RPMI7951 (cell line): ENCODE results near the gene STAT5B. TPM values are rescaled to one million over a fixed set of nuclear protein-coding genes. Genes with fewer than 3 reads are reported as not detected.
"Not testable (repeated sequence)": the region's sequence is repeated elsewhere in the genome, so short reads cannot be mapped to it uniquely, and the experiment has no call there.

Source experiments
- DNase-seq: peaks from one replicate; pipeline ENCODE4 v3.0.0-alpha.2; 2012; ENCODE audit warnings: low read depth
- total RNA-seq: library from RNA; depleted of rRNA; stranded (reverse); fragments of >200 nt; shearing (Covaris generic); gene quantifications from 2 replicates; pipeline ENCODE4 v1.2.3, GENCODE V29; 2014

STAT5B gene
- total RNA-seq, 1 experiment from 2014 or later = 11.2 TPM

DNA sequence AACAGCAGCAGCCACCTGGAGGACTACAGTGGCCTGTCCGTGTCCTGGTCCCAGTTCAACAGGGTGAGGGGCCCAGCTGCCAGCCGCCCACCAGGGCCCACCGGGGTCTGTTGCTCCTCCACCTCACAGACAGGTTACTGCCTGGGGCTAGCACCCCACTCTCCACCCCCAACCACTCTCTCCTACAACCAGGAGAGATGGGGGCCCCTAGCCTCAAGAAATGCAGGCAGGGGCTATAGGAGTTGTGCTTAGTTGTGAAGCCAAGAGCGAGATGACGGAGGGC is 30.1 kb upstream of the STAT5B start:
- DNase-seq = no peak

DNA sequence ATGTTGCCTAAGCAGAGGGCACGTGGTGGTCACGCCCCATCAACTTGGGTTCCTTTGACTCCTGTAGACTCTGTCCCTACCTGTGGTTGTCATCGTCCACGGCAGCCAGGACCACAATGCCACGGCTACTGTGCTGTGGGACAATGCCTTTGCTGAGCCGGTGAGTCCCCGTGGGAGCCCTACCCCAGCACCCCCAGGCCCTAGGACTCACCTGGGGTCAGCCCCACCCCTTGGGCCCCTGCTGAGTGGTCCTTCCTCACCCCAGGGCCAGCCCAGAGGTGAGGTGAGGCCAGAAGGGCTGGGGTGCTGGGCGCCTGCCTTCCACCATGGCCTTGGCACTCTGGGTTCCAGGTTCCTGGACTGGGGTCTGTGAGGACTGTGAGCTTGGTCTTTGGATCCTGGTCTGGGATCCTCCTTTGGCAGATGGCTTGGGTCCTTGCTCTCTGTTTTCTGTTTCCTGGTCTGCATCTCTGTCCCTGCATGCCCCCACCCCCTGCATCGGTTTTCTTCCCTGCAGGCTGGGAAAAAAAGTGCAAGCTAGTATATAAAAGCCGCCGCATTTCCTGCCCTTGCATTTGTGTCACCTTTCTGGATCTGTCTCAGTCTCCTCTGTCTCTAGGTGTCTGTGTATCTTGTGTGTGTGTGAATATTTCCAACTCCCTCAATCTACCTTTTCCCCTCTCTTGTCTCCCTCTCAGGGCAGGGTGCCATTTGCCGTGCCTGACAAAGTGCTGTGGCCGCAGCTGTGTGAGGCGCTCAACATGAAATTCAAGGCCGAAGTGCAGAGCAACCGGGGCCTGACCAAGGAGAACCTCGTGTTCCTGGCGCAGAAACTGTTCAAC is 29.6 kb upstream of the STAT5B start:
- no peak for DNase-seq

DNA sequence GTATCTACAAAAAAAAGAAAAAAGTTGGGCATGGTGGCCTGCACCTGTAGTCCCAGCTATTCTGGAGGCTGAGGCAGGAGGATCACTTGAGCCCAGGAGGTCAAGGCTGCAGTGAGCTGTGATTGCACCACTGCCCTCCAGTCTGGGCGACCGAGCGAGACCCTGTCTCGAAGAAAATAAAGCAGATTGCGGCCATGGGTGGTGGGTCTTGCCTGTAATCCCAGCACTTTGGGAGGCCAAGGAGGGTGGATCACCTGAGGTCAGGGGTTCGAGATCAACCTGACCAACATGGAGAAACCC is 28.8 kb upstream of the STAT5B start:
- DNase-seq = not testable (repeated sequence)

DNA sequence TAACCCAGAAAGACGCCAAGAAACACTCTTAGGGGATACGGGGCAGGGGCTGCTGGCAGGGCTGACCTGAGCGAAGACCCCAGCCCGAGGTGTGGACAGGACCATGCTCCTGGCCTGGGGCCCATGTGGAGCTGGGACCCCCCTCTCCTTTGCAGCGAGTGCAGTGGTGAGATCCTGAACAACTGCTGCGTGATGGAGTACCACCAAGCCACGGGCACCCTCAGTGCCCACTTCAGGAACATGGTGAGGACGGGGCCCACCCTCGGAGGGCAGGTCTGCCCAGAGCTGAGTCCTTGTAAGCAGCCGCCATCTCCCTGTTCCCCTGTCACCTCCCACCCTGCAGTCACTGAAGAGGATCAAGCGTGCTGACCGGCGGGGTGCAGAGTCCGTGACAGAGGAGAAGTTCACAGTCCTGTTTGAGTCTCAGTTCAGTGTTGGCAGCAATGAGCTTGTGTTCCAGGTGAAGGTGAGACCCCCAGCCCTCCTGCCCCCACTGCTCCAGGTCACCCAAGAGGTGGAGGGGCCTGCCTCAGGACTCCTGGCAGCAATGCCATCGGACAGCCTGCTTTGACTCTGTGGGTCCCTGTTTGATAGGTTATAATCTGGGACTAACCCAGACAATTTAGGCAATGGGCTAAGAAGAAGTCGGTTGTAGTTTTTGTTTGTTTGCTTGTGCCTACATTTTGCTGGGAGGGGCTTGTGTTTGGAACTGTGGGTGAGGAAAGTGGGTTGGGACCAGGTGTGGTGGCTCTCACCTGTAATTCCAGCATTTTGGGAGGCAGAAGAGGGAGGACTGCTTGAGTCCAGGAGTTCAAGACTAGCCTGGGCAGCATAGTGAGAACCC is 28.2 kb upstream of the STAT5B start:
- DNase-seq = no peak

DNA sequence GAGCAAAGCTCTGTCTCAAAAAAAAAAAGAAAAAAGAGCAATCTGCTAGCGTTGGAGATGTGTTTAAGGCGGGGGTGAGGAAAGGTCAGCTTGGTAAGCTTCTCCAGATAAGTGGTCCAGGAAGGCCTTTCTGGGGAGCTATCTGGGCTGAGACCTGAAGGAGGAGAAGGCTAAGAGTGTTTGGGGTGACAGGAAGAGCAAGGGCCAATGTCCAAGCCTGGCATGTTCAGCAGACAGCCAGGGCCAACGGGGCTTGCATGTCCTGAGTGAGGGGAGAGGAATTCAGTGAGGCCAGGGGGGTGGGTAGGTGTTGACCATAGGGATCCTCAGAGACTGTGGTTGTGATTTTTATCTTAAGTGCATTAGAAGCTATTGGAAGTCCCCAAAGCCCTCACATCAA is 27.5 kb upstream of the STAT5B start:
- DNase-seq = no peak

DNA sequence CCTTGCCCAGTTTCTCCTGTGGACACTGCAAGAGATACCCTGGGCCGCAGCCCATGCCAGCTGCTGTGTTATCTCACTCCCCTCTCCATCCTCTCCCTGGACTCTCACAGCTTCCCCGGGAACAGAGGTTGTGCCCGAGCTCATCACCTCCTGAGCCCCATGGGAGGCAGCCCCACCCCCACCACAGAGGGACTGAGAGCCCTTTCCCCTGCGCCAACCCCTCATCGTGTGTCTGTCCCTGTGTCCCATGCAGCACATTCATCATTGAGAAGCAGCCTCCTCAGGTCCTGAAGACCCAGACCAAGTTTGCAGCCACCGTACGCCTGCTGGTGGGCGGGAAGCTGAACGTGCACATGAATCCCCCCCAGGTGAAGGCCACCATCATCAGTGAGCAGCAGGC is 24.8 kb upstream of the STAT5B start:
- DNase-seq = no peak

DNA sequence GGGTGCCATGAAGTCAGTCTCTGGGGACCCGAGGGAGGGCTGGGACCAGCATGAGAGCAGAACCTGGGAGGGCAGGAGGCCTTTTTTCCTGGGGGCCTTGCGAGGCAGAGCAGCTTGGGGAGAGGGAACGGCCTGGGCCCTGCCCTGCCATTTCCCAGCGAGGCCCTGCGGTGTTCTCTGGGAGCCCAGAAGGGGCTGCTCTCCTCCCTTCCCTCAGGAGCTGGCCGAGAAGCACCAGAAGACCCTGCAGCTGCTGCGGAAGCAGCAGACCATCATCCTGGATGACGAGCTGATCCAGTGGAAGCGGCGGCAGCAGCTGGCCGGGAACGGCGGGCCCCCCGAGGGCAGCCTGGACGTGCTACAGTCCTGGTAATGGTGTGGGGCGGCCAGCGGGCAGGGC is 23.7 kb upstream of the STAT5B start:
- DNase-seq = not testable (repeated sequence)

DNA sequence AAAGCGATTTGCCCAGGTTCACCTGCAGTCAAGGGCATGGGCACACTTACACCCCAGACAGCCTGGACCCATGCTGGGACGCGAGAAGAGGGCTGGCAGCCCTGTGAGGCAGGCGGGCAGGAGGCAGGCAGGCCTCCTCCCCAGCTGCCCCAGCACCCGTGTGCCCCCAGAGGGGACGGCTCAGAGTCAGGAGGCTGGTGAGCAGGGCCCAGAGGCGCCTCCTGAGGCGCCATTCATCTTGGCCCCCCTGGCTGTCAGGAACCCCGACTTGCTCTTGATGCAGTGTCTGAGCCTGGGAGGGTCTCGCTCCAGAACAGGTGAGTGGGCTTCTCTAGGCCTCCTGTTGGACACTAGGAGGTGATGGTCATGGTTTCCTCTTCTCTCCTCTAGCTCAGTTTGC is 23.2 kb upstream of the STAT5B start:
- DNase-seq = not testable (repeated sequence)

DNA sequence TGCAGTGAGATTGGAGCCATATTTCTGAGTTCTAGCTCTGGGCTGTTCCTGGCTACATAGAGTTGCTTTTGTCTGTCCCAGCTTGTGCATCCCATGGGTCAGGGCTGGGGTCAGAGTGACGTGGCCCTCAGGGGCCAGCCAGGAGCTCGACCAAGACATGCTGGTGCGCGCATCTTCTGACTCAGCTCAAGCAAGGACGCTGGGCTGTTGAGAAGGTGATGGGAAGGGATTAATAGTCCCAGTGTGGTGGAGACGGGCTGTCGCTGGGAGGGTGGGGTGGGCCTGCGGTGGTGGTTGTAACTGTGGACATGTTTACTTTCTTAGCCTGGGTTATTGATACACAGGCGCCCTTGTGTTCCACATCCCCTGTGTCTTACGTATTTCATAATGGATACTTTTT is 21.6 kb upstream of the STAT5B start:
- not testable (repeated sequence) for DNase-seq

DNA sequence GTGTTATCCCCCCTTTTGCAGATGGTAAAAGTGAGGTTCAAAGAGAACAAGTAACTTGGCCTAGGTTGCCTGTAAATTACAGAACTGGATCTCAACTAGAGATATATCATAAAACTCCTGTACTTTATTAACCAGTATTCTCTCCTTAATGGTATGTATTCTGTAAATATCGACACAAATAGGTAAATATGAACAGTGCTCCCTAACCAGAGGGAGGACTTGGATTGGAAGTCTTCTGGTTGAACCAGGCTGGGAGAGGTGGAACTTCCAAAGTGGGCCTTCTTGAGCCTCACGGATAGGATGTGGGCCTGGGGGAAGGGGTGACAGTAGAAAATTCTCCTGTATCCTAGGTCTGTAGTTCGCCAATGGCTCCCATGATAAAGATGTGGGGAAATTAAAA is 19.8 kb upstream of the STAT5B start:
- DNase-seq = no peak

DNA sequence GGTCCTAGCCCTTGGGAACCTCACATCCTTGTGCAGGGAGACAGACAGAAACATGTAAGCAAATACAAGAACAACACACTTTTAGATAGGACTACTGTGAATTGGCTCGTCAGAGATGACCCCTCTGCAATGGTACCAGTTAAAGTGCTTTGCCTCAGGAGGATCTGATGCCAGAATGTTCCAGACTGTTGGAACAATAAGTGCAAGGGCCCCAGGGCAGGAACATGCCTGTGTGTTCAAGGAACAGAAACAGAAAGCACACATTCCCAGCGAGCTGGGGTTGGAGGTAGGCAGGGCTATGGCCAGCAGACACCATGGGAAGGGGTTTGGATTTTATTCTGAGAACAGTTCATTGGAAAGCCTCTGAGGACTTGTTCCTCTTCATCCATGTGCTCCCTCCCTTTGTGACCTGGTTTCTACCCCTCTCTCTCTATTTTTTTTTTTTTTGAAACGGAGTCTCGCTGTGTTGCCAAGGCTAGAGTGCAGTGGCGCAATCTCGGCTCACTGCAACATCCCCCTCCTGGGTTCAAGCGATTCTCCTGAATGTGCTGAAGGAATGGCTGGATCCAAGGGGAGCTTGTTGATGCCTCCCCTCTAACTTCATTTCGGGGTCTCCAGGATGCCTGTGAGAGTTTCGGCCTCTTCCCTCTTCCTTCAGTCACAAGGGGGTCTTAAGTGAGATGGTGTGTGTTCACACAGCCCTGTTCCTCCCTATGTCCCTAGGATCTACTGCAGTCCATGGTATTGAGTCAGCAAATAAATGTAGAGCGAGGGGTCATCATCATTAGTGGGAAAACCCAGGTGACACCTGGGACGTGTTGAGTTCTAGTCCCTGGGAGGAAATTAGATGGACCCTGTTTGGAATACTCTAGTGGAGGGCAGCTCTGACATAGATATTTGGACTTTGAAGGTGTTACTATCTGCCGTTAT is 18.5 kb upstream of the STAT5B start:
- no peak for DNase-seq

DNA sequence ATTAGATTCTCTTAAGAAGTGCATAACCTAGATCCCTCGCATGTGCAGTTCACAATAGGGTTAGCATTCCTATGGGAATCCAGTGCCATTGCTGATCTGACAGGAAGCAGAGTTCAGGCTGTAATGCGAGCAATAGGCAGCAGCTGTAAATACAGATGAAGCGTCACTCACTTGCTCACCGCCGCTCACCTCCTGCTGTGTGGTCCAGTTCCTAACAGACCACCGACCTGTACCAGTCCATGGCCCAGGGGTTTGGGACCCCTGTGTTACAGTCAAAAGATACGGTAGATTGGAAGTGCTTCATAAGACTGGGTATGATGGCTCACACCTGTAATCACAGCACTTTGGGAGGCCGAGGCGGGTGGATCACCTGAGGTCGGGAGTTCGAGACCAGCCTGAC is 14.9 kb upstream of the STAT5B start:
- no peak for DNase-seq

DNA sequence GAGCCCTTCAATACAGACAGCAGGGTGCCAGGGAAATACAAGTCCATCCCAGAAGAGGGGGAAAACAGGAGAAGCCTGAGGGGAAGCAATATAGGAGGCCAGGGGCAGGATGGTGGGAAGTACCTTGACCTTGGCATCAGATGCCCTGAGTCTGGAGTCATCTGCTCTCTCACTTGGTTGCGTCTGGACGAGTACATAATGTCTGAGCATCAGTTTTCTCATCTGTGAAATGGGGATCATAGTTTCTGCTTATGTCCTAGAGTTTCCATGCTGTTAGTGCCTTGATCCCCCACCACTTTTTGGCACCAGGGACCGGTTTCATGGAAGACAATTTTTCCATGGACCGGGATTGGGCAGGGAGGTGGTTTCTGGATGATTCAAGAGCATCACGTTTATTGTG is 14.4 kb upstream of the STAT5B start:
- DNase-seq = no peak

DNA sequence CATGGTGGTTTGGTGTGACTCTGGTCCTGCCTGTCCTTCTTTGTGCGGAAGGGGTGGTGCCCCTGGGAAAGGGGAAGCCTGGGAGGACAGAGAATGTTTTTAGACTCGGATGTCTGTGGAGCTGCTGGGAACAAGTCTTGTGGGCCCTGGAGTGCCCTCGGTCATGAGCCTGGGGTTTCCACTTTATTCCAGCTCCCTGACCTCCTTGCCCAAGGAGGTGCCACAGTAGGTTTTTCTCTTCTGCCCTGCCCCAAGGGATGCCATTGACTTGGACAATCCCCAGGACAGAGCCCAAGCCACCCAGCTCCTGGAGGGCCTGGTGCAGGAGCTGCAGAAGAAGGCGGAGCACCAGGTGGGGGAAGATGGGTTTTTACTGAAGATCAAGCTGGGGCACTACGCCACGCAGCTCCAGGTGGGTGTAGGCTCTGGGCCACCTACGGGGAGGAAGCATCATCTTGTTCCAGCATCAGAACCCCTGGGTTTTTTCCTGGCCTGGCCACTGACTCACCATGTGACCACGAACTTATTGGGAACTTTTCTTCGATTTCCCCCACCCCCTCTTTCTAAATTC is 13.5 kb upstream of the STAT5B start:
- DNase-seq = no peak

DNA sequence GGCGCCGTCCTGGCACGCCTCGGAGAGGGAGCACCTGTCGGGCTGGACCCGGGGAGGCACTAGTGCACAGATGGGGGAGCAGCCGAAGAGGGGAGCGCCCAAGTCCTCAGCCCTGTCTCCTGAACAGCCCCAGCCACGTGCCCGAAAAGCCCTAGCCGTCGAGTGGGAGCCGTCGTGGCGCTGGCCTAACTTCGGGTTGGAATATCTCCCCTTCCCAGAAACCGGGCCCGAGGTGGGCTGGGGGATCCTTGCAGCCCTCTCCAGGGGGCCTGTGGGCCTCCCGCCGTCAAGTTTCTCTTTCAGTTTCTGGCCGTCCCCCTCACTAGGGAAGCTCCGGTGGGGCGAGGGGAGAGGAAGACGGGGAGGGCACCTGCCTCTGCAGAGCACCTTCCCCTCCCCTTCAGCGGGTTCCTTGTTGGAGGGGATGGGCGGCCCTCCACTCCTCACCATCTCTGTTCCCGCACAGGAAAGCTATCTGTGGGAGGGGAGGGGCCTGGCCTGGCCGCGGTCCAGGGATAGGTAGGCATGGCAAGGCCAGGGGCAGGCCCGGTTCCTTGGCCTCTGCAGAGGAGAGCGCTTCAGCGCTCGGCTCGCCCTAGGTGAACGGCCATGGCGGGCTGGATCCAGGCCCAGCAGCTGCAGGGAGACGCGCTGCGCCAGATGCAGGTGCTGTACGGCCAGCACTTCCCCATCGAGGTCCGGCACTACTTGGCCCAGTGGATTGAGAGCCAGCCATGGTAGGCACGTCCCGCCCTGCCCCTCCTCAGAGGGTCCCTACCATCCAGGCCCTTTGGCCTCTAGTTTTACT is 12.8 kb upstream of the STAT5B start:
- DNase-seq = no peak

DNA sequence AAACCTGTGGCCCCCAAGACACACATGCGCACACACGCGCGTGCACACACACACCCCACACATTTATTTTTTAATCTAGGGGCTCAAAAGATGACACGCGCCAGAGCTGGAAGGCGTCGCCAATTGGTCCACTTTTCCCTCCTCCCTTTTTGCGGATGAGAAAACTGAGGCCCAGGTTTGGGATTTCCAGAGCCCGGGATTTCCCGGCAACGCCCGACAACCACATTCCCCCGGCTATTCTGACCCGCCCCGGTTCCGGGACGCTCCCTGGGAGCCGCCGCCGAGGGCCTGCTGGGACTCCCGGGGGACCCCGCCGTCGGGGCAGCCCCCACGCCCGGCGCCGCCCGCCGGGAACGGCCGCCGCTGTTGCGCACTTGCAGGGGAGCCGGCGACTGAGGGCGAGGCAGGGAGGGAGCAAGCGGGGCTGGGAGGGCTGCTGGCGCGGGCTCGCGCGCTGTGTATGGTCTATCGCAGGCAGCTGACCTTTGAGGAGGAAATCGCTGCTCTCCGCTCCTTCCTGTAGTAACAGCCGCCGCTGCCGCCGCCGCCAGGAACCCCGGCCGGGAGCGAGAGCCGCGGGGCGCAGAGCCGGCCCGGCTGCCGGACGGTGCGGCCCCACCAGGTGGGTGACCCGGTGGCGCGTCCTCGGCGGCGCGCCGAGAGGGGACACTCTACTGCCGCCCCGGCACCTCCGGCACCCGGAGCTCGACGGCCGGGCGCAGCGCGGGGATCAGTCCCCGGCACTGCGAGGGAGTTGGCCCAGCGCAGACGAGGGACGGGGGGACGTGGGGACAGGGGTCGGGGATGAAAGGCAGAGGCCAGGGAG is 12.0 kb upstream of the STAT5B start, which contains the start of gene STAT5A:
Gene STAT5A, plus strand, starts transcription at position 522 of the 826 bp plus-strand sequence. CDS start 914 bp downstream, outside the sequence.
- peak; percentile 72 for DNase-seq

DNA sequence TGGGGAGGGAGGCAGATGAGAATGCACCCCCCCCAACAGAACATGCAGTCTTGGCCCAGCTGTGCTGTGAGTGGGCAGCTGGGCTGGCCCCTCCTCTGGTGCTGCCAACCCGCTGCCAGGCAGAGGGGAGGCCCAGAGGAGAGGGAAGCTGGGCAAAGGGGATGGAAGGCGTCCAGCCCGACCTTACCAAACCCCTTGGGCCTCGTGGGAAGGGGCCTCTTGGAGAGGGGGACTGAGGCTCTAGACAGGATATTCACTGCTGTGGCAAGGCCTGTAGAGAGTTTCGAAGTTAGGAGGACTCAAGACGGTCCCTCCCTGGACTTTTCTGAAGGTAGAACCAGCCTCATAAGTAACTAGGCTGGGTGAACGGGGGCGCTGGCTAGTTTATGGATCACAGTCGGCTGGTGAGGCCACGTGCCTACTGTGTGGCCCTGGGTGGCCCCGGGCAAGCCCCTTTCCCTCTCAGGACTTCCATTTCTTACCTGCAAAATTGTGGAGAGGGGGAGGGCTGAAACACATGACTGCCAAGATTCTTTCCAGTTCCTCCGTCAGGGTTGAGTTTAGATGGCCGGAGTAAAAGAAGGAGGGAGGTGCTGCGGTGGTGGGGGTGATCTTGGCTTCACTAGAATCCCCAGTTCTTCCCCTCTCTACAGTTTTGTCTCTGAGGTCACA is 11.2 kb upstream of the STAT5B start:
- DNase-seq = peak; percentile 62

DNA sequence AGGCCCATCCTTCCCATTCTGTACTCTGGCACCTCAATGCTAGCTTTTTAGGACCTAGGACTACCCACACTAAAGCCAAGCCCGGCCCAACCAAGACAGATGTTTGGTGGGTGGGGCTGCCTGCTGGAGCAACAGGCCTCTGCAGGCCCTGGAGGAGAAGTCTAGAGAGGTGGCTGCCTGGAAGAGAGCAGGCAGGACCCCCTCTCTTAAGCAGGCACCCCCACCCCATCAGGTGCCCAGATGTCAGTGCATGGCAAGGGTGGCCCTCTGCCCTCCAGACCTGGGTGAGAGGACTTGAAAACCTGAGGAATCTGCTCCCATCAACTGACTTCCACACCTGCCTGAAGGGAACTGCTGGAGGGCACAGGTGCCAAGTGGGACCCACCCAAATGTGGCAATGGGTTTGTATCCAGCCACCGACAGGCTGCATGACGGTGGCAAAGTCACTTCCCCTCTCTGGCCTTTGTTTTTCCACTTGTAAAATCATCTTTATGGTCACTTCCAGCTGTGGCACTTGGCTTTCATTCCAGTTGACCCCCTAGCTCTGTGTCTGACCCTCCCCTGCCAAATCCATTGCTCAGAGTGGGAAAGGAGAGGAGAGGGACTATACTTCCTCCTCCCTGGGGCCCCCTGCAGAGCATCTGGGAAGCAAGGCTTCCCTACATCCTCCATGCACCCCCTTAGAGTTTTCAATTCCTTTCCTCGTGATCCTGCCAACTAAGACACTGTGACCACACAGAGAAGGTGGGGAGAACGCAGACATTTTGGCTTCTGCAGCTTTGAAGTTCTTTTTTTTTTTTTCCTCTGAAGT is 10.4 kb upstream of the STAT5B start:
- DNase-seq = no peak
